ENCODE measurements around the gene DGKK. TPM values are rescaled to one million over a fixed set of nuclear protein-coding genes. Genes with fewer than 3 reads are reported as not detected.

Gene DGKK
- total RNA-seq, 4 donors from 2014 or later = not detected

DNA sequence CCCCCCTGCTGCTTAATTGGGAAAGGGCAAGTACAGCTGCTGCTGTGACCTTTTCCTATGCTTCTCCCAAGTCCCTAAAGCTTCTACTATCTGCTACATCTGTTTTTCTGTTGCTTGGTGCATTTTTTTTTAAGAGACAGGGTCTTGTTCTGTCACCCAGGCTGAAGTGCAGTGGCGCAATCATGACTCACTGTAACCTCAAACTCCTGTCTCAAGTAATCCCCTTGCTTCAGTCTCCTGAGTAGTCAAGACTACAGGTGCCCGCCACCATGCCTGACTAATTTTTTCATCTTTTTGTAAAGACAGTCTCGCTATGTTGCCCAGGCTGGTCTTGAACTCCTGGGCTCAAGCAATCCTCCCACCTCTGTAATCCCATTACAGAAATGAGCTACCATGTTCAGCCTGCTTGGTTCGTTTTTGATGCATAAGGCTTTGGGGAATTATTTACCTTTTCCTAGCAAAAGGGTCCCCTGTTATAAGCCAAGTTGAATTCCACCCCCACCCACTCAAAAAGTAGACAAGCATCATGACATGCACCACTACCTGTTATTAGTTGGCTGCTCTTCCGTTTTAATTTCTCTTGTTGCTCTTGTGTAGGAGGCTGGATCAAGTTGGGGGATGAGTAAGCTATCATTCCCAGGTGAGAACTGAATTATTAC, 39.6 kb downstream of the DGKK start:
- no peaks in the 10 kb centered on the region for H3K9me3 ChIP-seq
- H3K27ac ChIP-seq = no peak overlapping the region
- H3K4me3 ChIP-seq = no peak overlapping the region
- no peak for DNase-seq
- no peaks in the 10 kb centered on the region for H3K36me3 ChIP-seq
- H3K4me1 ChIP-seq = no peaks in the 10 kb centered on the region
- TF ChIP-seq, protein P1, sequence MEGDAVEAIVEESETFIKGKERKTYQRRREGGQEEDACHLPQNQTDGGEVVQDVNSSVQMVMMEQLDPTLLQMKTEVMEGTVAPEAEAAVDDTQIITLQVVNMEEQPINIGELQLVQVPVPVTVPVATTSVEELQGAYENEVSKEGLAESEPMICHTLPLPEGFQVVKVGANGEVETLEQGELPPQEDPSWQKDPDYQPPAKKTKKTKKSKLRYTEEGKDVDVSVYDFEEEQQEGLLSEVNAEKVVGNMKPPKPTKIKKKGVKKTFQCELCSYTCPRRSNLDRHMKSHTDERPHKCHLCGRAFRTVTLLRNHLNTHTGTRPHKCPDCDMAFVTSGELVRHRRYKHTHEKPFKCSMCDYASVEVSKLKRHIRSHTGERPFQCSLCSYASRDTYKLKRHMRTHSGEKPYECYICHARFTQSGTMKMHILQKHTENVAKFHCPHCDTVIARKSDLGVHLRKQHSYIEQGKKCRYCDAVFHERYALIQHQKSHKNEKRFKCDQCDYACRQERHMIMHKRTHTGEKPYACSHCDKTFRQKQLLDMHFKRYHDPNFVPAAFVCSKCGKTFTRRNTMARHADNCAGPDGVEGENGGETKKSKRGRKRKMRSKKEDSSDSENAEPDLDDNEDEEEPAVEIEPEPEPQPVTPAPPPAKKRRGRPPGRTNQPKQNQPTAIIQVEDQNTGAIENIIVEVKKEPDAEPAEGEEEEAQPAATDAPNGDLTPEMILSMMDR (IDR thresholded peaks at IDR 0.05) = no peak
- no peak for TF ChIP-seq POLR2A (IDR thresholded peaks at IDR 0.05)
- no peaks in the 10 kb centered on the region for H3K27me3 ChIP-seq

DNA sequence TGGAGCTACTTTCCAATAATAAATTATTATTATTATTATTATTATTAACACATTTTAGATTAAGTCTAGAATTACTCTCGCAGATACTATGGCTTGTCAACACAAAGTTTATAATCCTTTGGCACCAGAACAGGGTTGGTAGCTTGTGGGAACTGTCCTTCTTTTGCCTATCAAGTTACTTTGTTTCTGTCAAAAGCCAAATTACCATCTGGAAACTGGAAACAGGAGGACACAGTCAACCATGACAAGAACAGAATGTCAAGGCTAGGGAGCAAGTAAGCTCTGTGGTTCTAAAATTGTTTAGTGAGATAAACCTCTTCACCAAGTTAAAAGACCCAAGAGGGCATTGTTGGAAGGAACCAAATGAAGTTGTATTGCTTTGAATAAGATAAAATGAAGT, 42.5 kb downstream of the DGKK start:
- Histone ChIP-seq H3K27me3 (no peaks in the 10 kb centered on the region), H3K27ac (no peak overlapping the region), H3K4me3 (no peak overlapping the region), H3K9me3 (no peaks in the 10 kb centered on the region), H3K36me3 (no peaks in the 10 kb centered on the region), H3K4me1 (no peaks in the 10 kb centered on the region)
- TF ChIP-seq, protein P1 (IDR thresholded peaks at IDR 0.05) = no peak
- no peak for TF ChIP-seq POLR2A (IDR thresholded peaks at IDR 0.05)
- DNase-seq = no peak

DNA sequence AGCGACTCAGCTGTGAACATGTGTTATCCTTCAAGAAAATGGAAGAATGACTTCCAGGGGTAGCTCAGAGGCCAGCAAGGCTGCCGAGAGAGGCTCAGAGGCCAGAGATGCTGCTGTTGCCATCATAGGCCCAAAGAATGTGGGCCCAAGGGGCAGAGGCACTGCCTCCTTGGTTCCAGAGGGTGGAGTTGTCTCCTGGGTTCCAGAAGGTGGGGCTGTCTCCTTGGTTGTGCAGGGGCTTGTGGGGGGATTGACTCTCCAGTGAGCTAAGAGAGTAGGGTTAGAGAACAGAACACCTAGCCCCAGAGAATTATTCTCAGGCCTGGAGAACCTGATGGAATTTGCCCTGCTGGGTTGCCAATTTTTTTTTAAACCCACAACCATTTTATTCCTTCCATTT, 62.6 kb downstream of the DGKK start:
- Histone ChIP-seq H3K9me3 (no peaks in the 10 kb centered on the region), H3K4me1 (no peaks in the 10 kb centered on the region), H3K4me3 (no peak overlapping the region), H3K27ac (no peak overlapping the region), H3K27me3 (no peaks in the 10 kb centered on the region), H3K36me3 (no peaks in the 10 kb centered on the region)
- DNase-seq = no peak
- no peak for TF ChIP-seq POLR2A (IDR thresholded peaks at IDR 0.05)
- TF ChIP-seq, protein P1 (IDR thresholded peaks at IDR 0.05) = no peak

DNA sequence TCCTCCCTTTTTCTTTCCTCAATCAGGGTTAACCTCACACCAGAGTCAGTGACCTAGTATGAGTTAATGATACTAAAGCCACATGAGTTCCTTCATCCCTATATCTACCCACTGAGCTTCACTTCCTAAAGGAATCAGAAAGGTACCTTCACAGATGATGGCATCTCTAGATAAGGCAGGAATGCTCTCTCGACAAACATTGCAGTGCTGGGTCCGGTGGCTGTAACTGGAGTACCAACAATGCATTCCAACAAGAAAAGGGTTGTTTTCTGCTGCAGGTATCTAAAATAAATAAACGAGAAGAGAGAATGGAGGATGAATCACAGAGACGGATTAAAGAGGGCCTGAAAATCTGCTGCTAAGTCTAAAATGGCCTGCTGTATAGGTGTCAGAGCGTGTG, 66.7 kb downstream of the DGKK start:
- no peak for DNase-seq
- TF ChIP-seq, protein P1 (IDR thresholded peaks at IDR 0.05) = no peak
- no peak for TF ChIP-seq POLR2A (IDR thresholded peaks at IDR 0.05)
- Histone ChIP-seq H3K36me3 (no peaks in the 10 kb centered on the region), H3K9me3 (no peaks in the 10 kb centered on the region), H3K4me3 (no peak overlapping the region), H3K4me1 (no peaks in the 10 kb centered on the region), H3K27ac (no peak overlapping the region), H3K27me3 (no peaks in the 10 kb centered on the region)

DNA sequence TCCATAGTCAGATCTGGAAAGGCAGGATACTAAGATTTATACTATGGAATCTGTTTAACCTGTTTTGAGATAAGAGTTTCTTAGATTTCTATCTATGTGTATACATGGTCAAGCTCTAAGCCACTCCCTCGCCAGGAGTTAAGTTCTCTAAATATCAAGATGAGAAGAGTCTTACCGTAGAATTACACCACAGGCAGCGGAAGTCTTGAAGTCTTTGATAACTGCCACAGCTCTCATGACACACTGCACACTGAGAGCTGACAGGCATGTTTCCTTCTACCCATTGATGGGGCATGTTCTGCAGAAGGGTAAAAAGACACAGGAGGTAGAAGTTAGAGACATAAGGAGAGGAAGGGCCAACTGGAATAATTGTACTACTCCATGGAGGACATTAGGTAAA, 67.7 kb downstream of the DGKK start:
- Histone ChIP-seq H3K27ac (no peak overlapping the region), H3K4me3 (no peak overlapping the region), H3K36me3 (no peaks in the 10 kb centered on the region), H3K27me3 (no peaks in the 10 kb centered on the region), H3K9me3 (no peaks in the 10 kb centered on the region), H3K4me1 (no peaks in the 10 kb centered on the region)
- no peak for DNase-seq
- no peak for TF ChIP-seq POLR2A (IDR thresholded peaks at IDR 0.05)

DNA sequence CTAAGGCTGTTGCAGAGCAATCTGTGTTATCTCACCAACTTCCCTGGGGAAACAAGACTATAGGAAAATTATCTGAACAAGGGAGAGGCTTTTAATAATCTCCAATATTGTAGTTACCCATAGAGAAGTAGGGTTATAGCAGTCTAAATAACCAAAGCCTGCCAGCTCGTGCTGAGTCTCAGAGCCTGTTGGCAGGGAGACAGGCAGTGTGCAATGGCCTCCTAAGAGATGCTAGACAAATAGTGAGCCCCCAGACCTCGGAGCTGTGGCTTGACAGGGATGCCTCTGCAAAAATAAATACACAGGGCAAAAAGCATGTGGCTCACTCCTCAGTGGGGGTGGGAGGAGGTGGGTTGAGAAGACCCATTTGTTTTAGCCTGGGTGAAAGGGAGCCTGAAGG, 76.7 kb downstream of the DGKK start:
- Histone ChIP-seq H3K27ac (no peak overlapping the region), H3K4me1 (no peaks in the 10 kb centered on the region), H3K9me3 (no peaks in the 10 kb centered on the region), H3K4me3 (no peak overlapping the region), H3K27me3 (no peaks in the 10 kb centered on the region), H3K36me3 (no peaks in the 10 kb centered on the region)
- TF ChIP-seq, protein P1 (IDR thresholded peaks at IDR 0.05) = no peak
- TF ChIP-seq POLR2A (IDR thresholded peaks at IDR 0.05) = no peak
- no peak for DNase-seq

Data from Peyer's patch (tissue), 4 donors.